GM23248 (cell line): Measurements from ENCODE around the gene FAS. TPM values are rescaled to one million over a fixed set of nuclear protein-coding genes. Genes with fewer than 3 reads are reported as not detected.
A peak's percentile ranks its signal among the peaks of the same experiment; 100 is the strongest.

Source experiments
- DNase-seq: peaks from one replicate; pipeline ENCODE4 v3.0.0-alpha.2; 2015
- H2AFZ ChIP-seq: fragments of 200-600 bp; sonication (generic); 2 replicates; pipeline ENCODE4 v1.6.1; 2016; ENCODE audit warnings: antibody characterized with exemption
- H3F3A ChIP-seq: fragments of 200-600 bp; sonication (generic); 2 replicates; pipeline ENCODE4 v1.6.1; 2016; ENCODE audit warnings: mild to moderate bottlenecking, antibody characterized with exemption, mixed run types; ENCODE audit not compliant: insufficient read depth
- H3K27ac ChIP-seq: fragments of 200-600 bp; sonication (generic); 2 replicates; pipeline ENCODE4 v1.5.1; 2016; ENCODE audit warnings: mild to moderate bottlenecking
- H3K27me3 ChIP-seq: fragments of 200-600 bp; sonication (generic); replicated peaks from 2 replicates; pipeline ENCODE4 v1.6.1; 2016; ENCODE audit warnings: mild to moderate bottlenecking; ENCODE audit not compliant: insufficient read depth
- H3K36me3 ChIP-seq: fragments of 200-600 bp; sonication (generic); 2 replicates; pipeline ENCODE4 v1.6.1; 2016; ENCODE audit warnings: low read depth, mild to moderate bottlenecking
- H3K4me1 ChIP-seq: fragments of 200-600 bp; sonication (generic); 2 replicates; pipeline ENCODE4 v1.6.1; 2016; ENCODE audit warnings: mild to moderate bottlenecking; ENCODE audit not compliant: insufficient read depth
- H3K4me2 ChIP-seq: fragments of 200-600 bp; sonication (generic); one replicate; pipeline ENCODE4 v1.6.1; 2016; ENCODE audit warnings: mild to moderate bottlenecking; ENCODE audit not compliant: unreplicated experiment
- H3K4me3 ChIP-seq: fragments of 200-600 bp; sonication (generic); 2 replicates; pipeline ENCODE4 v1.5.1; 2016; ENCODE audit warnings: mild to moderate bottlenecking
- H3K79me2 ChIP-seq: fragments of 200-600 bp; sonication (generic); 2 replicates; pipeline ENCODE4 v1.6.1; 2016; ENCODE audit warnings: mild to moderate bottlenecking; ENCODE audit not compliant: insufficient read depth
- H3K9ac ChIP-seq: fragments of 200-600 bp; sonication (generic); 2 replicates; pipeline ENCODE4 v1.6.1; 2016; ENCODE audit warnings: mild to moderate bottlenecking
- H3K9me2 ChIP-seq: fragments of 200-600 bp; sonication (generic); 2 replicates; pipeline ENCODE4 v1.6.1; 2016; ENCODE audit warnings: mixed run types, mild to moderate bottlenecking, moderate library complexity; ENCODE audit not compliant: insufficient read depth
- H3K9me3 ChIP-seq: fragments of 200-600 bp; sonication (generic); one replicate; pipeline ENCODE4 v1.6.1; 2017; ENCODE audit warnings: low read depth
- H4K20me1 ChIP-seq: fragments of 200-600 bp; sonication (generic); 2 replicates; pipeline ENCODE4 v1.6.0; 2016; ENCODE audit not compliant: insufficient read depth
- EZH2 ChIP-seq: fragments of 200-600 bp; sonication (generic); IDR thresholded peaks from 2 replicates; pipeline ENCODE4 v1.6.1; 2018; ENCODE audit warnings: antibody characterized with exemption, mild to moderate bottlenecking; ENCODE audit not compliant: insufficient read depth, poor library complexity, severe bottlenecking
- EZH2phosphoT487 ChIP-seq: fragments of 200-600 bp; sonication (generic); IDR thresholded peaks from 2 replicates; pipeline ENCODE4 v1.6.1; 2018; ENCODE audit warnings: antibody characterized with exemption, moderate library complexity, mild to moderate bottlenecking, low read depth; ENCODE audit not compliant: insufficient read depth
- WGBS, 2 experiments: methylation state at CpG; one replicate each; pipeline ENCODE4 v1.1.6; 2015 to 2017; ENCODE audit warnings: low lambda C conversion rate in 2 of 2, low coverage in 1 of 2; ENCODE audit errors: missing lambda C conversion rate in 2 of 2; 5-methylcytosine and 5-hydroxymethylcytosine counted together
- in situ Hi-C: fragments of 300-500 bp; cut with MboI; formaldehyde crosslinking; loops from 2 replicates; pipeline ENCODE4 v1.15.0; 2020
- polyA plus RNA-seq: library from polyadenylated mRNA; unstranded; fragments of >200 nt; fragmentation: Nextera tagmentation; extraction: Ambion mirVana; gene quantifications from 2 replicates; pipeline ENCODE4 v1.2.1, GENCODE V29; 2016
- total RNA-seq: library from RNA; depleted of rRNA; stranded (reverse); fragments of >200 nt; shearing (Covaris generic); gene quantifications from 2 replicates; pipeline ENCODE4 v1.2.3, GENCODE V29; 2014

FAS gene
- total and polyA plus RNA-seq, 2 experiments from 2014 or later, result 55.4 to 77.8 TPM

DNA sequence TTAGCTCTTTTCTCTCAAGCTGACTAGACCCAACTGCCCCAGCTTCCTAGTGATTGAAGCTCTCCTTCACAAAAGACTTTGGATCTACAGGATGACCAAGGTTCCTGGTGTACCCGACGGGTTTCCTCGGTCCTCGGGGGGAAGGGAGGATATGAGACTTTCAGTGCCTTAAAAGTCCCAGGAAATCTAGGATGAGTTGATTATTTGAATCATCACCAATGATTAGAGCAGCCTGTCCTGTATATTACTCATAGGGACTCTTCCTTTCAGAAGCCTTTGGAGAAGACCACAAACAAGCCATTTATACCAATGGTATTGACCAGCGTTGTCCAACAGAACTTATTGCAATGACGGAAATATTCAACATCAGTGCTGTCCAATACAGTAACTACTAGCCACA lies 31.9 kb upstream of the FAS start:
- peak; percentile 43 for DNase-seq

DNA sequence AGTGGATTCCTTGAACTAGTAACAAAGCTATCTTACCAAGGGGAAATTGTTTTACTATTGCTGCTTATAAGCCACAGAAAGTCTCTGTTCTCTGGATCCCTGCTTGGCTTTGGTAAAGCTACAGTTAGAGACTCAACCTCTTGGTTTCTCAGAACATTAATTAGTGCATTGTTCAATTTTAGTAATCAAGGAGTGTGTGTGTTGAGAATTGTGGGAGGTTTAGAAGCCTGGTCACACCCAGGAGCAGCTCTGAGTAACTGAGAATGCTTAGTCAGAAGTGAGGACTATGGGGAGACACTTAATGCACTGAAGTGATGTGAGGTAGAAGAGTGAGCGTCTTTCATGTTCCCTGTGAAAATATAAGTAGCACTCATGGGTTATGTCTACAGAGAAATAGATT lies 29.8 kb upstream of the FAS start:
- Histone ChIP-seq H3K4me3 (no peak overlapping the region), H3K9ac (no peak overlapping the region), H4K20me1 (no peaks in the 10 kb centered on the region), H3K9me2 (no peaks in the 10 kb centered on the region), H3K36me3 (no peaks in the 10 kb centered on the region), H2AFZ (peak overlapping the region; percentile 32; the same call in 1 of the 2 replicates), H3K27ac (no peak overlapping the region; the same call in 1 of the 2 replicates), H3K27me3 (no peaks in the 10 kb centered on the region), H3K4me2 (no peak overlapping the region), H3K9me3 (no peaks in the 10 kb centered on the region), H3K79me2 (0 out of 2 replicates have a peak, but pooled peaks cover 12% of the 10 kb centered on the region), H3F3A (peaks cover 12% of the 10 kb centered on the region; the same call in 1 of the 2 replicates), H3K4me1 (peaks cover 22% of the 10 kb centered on the region)
- TF ChIP-seq EZH2phosphoT487 (no peak), EZH2 (no peak)
- in situ Hi-C loops, result no loop called here
- DNase-seq, result peak; percentile 50
- WGBS, 2 experiments, result 77 to 89% methylated on average over 1 of the region's 1 CpG

More for the DNA sequence above, 31.9 kb upstream of the FAS start:
- Histone ChIP-seq H3K4me3 (no peak overlapping the region), H3K27me3 (no peaks in the 10 kb centered on the region), H3K9me2 (no peaks in the 10 kb centered on the region), H3F3A (peaks cover 15% of the 10 kb centered on the region; the same call in 1 of the 2 replicates), H3K9me3 (no peaks in the 10 kb centered on the region), H3K4me1 (peaks cover 13% of the 10 kb centered on the region), H2AFZ (no peak overlapping the region), H3K4me2 (no peak overlapping the region), H3K9ac (no peak overlapping the region), H3K36me3 (no peaks in the 10 kb centered on the region), H4K20me1 (no peaks in the 10 kb centered on the region), H3K79me2 (0 out of 2 replicates have a peak, but pooled peaks cover 8% of the 10 kb centered on the region), H3K27ac (no peak overlapping the region)
- no peak for TF ChIP-seq EZH2
- no peak for TF ChIP-seq EZH2phosphoT487
- 61 to 66% methylated on average over 6 of the region's 6 CpGs for WGBS, 2 experiments
- in situ Hi-C loops, result no loop called here

- peaks cover 22% of the 10 kb centered on the region for H3K4me1 ChIP-seq
- no peaks in the 10 kb centered on the region for H3K36me3 ChIP-seq
- no peak for TF ChIP-seq EZH2phosphoT487
- TF ChIP-seq EZH2, result no peak
- no peak overlapping the region for H2AFZ ChIP-seq
- no peak overlapping the region for H3K4me3 ChIP-seq
- no peak overlapping the region for H3K4me2 ChIP-seq
- in situ Hi-C loops, result no loop called here
- no peaks in the 10 kb centered on the region for H4K20me1 ChIP-seq
- DNase-seq, result no peak
- no peaks in the 10 kb centered on the region for H3K9me2 ChIP-seq
- no peak overlapping the region for H3K27ac ChIP-seq
- H3K27me3 ChIP-seq, result no peaks in the 10 kb centered on the region
- H3K79me2 ChIP-seq, result 0 out of 2 replicates have a peak, but pooled peaks cover 12% of the 10 kb centered on the region
- no peak overlapping the region for H3K9ac ChIP-seq
- no peaks in the 10 kb centered on the region for H3K9me3 ChIP-seq
- H3F3A ChIP-seq, result peaks cover 12% of the 10 kb centered on the region; the same call in 1 of the 2 replicates
Observed at GRCh38 chr10:88961266-88961665, 29.3 kb upstream of the FAS start.

GRCh38 chr10:88962336-88962735 lies 28.3 kb upstream of the FAS start:
- H2AFZ ChIP-seq, result no peak overlapping the region
- no peak for DNase-seq
- H3K36me3 ChIP-seq, result no peaks in the 10 kb centered on the region
- H4K20me1 ChIP-seq, result no peaks in the 10 kb centered on the region
- H3K9me2 ChIP-seq, result no peaks in the 10 kb centered on the region
- no peaks in the 10 kb centered on the region for H3K27me3 ChIP-seq
- TF ChIP-seq EZH2phosphoT487 (no peak), EZH2 (no peak)
- H3F3A ChIP-seq, result peaks cover 12% of the 10 kb centered on the region; the same call in 1 of the 2 replicates
- in situ Hi-C loops, result no loop called here
- H3K9ac ChIP-seq, result no peak overlapping the region
- WGBS, 2 experiments, result 67 to 68% methylated on average over 2 of the region's 2 CpGs
- H3K4me2 ChIP-seq, result no peak overlapping the region
- peaks cover 22% of the 10 kb centered on the region for H3K4me1 ChIP-seq
- no peaks in the 10 kb centered on the region for H3K9me3 ChIP-seq
- H3K79me2 ChIP-seq, result 0 out of 2 replicates have a peak, but pooled peaks cover 22% of the 10 kb centered on the region
- H3K4me3 ChIP-seq, result no peak overlapping the region
- no peak overlapping the region for H3K27ac ChIP-seq
